H1 (cell line): ENCODE results near the gene TPO. TPM values are rescaled to one million over a fixed set of nuclear protein-coding genes. Genes with fewer than 3 reads are reported as not detected.

ENCODE experiments used
- ATF3 ChIP-seq: IDR thresholded peaks from 2 replicates; pipeline ENCODE4 v1.6.1; 2011; ENCODE audit warnings: low read depth, mild to moderate bottlenecking, low read length; ENCODE audit not compliant: insufficient read depth
- BACH1 ChIP-seq: IDR thresholded peaks from 2 replicates; pipeline ENCODE4 v1.6.1; 2012; ENCODE audit warnings: low read length, improper control_type of control experiment
- BRCA1 ChIP-seq: IDR thresholded peaks from 2 replicates; pipeline ENCODE4 v1.6.1; 2012; ENCODE audit warnings: low read depth, low read length, improper control_type of control experiment
- CHD7 ChIP-seq: fragments of 300-600 bp; sonication (generic); IDR thresholded peaks from 2 replicates; pipeline ENCODE4 v1.7.1; 2012; ENCODE audit warnings: low read length, moderate library complexity, mild to moderate bottlenecking, inconsistent platforms; ENCODE audit not compliant: insufficient replicate concordance
- CTCF ChIP-seq, 3 experiments: IDR thresholded peaks; 1 replicate in 2 of 3; 2 replicates in 1 of 3; pipeline versions ENCODE4 v1.5.1 to v1.6.1; 2011; ENCODE audit warnings: low read length in 3 of 3, mild to moderate bottlenecking in 3 of 3, inconsistent platforms in 2 of 3, low read depth in 1 of 3, moderate library complexity in 1 of 3; ENCODE audit not compliant: insufficient read depth in 1 of 3; ENCODE audit errors: control extremely low read depth in 1 of 3
- SIN3A ChIP-seq, 2 experiments: IDR thresholded peaks in 1 of 2; conservative IDR thresholded peaks in 1 of 2; 2 replicates each; pipeline ENCODE4 v1.6.1; 2011 to 2012; ENCODE audit warnings: low read length in 2 of 2, improper control_type of control experiment in 1 of 2, low read depth in 1 of 2, mild to moderate bottlenecking in 1 of 2
- SP4 ChIP-seq: IDR thresholded peaks from 2 replicates; pipeline ENCODE4 v1.6.1; 2012; ENCODE audit warnings: low read length, inconsistent platforms
- ZNF274 ChIP-seq: IDR thresholded peaks from 2 replicates; pipeline ENCODE4 v1.7.0; 2012; ENCODE audit warnings: low read length, borderline replicate concordance; ENCODE audit errors: extremely low read depth
- polyA plus RNA-seq, 7 experiments: library from polyadenylated mRNA; depleted of rRNA in 3 of 7; stranded (reverse) in 5 of 7; unstranded in 2 of 7; fragments of >200 nt in 5 of 7; fragments of 200-250 nt in 2 of 7; gene quantifications; 1 replicate in 5 of 7; 2 replicates in 1 of 7; 4 replicates in 1 of 7; pipeline versions ENCODE4 v1.2.1 to v1.2.3, GENCODE V29; 2011 to 2013; ENCODE audit warnings: missing spikeins in 2 of 7, mixed read lengths in 2 of 7
- total RNA-seq: library from RNA; stranded (reverse); fragmentation: NEBNext Ultra II Directional; extraction: Animal tissue kit (Norgen Biotek cat#: 25700); gene quantifications from 2 replicates; pipeline ENCODE4 v1.2.1, GENCODE V29; 2021

TPO gene
- total and polyA plus RNA-seq, 2 of the 8 experiments (the other 6 are each of a cell fraction or from before 2014, with no cell fraction given) = not detected

- TF ChIP-seq CHD7 (no peak), BACH1 (no peak), ZNF274 (no peak), SP4 (no peak), CTCF (IDR thresholded peaks at IDR 0.05; ENCODE audit: control extremely low read depth in 1 of 3, insufficient read depth in 1 of 3, low read depth in 1 of 3, low read length in 3 of 3) (no peak), ATF3 (no peak), BRCA1 (no peak), SIN3A (conservative IDR thresholded peaks at IDR 0.05 in 1 of 2, IDR thresholded peaks at IDR 0.05 in 1 of 2; ENCODE audit: low read depth in 1 of 2, low read length in 2 of 2) (no peak)
Measured at GRCh38 chr2:1489486-1489885, 76.2 kb downstream of the TPO start (continued).
